NCI-H524 (cell line): ENCODE results near the gene ELOA.
"Not testable (repeated sequence)": the region's sequence is repeated elsewhere in the genome, so short reads cannot be mapped to it uniquely, and the experiment has no call there.

Source experiments
- DNase-seq, 2 experiments: peaks; one replicate each; lab custom pipeline; 2025; lab: John Stamatoyannopoulos, UW

ELOA gene

DNA sequence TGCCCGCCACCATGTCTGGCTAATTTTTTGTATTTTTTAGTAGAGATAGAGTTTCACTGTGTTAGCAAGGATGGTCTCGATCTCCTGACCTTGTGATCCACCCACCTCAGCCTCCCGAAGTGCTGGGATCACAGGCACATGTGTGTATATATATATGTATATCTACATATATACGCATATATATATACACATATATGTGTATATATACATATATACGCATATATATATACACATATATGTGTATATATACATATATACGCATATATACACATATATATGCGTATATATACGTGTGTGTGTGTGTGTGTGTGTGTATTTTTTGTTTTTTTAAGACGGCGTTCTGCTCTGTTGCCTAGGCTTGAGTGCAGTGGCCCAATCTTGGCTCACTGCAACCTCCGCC lies 39.9 kb downstream of the ELOA start:
- not testable (repeated sequence) for DNase-seq

DNA sequence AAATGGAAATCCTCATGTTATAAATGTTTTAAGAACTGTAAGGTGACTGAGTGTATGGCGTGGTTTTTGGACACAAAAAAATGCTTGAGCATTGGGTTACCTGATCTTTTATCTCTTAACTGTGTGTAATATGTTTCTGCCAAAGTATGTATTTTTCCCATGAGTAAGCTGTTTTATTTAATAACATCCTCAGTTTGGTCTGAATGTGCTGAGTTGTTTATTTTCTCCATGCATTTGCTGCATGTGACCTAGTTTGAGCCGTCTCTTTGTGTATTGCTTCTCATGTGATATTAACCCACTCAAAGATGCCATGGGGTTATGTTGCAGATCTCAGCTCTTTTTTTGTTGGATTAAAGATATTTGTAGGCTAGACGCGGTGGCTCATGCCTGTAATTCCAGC lies 41.6 kb downstream of the ELOA start:
- no peak for DNase-seq

DNA sequence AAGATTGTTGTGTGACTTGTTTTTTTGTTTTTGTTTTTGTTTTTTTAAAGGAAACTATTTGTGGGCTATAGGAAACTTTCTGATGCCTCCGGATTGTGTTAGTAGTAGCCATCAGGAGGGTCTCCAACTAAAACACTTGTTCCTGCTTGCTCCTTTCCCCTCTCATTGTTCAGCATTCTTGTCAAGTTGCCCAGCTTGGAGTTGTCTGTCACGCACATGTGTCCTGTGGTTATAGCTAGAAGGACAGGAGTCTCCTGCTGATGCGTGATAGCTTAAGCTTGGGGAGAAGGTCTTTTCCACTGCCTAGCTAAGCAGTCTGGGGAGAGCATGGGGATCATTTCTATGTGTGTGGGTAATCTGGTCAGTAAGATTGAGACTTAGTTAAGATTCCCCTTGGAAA lies 44.4 kb downstream of the ELOA start:
- no peak for DNase-seq

DNA sequence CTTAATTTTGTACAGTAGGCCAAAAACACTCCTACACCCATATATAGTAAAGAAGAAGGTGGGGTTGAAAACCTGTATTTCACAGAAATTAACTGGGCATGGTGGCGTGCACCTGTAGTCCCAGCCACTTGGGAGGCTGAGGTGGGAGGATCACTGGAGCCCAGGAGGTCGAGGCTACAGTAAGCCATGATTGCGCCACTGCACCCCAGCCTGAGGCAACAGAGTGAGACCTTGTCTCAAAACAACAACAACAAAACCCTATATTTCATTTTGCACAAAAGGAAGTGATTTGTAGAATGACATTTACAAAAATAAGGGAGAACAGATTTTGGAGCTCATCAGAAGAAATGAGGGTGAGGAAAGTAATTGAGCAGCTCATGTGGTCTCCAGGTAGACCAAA lies 45.4 kb downstream of the ELOA start:
- no peak for DNase-seq

DNA sequence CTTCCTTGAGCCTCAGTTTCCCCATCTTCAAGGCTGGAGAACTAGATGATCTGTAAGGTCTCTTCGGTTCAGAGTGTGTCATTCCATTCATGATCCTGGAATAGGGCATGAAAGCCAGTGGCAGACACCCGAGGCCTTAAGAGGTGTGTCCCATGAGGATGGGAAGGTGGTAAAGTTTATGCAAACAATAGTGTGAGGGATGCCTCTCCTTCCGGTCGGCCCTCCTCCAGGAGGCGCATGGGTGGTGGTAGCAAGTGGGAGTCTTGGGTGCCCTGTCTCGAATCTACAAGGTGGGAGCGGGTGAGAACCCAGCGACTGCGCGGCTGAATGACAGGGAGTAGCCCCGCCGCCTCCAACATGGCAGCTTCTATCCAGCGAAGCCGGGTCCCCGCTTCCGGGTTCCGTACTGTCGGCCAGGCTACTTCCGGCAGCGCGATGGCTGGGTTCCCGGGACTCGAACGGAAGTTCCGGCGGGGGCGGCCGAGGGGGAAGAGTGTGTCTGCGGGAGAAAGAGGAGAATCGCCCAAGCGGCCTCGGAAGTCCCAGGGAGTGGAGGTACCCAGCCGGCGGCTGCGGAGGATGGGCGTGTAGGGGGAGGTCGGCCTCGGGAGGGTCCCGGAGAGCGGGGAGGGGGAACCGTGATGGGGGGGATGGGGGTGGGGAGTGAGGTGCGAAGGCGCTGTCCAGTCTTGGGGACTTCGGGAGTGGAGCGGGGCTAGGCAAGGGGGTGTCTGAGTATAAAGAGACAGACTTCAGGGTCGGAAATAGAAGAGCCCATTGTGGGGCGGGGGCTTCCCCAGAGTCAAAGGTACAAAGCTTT lies 47.6 kb downstream of the ELOA start, which contains the start of gene LYPLA2:
Gene LYPLA2, plus strand, starts transcription at position 450 of the 820 bp plus-strand sequence. CDS start 1,538 bp downstream, outside the sequence.
- peak; percentile 70 to 78 for DNase-seq

DNA sequence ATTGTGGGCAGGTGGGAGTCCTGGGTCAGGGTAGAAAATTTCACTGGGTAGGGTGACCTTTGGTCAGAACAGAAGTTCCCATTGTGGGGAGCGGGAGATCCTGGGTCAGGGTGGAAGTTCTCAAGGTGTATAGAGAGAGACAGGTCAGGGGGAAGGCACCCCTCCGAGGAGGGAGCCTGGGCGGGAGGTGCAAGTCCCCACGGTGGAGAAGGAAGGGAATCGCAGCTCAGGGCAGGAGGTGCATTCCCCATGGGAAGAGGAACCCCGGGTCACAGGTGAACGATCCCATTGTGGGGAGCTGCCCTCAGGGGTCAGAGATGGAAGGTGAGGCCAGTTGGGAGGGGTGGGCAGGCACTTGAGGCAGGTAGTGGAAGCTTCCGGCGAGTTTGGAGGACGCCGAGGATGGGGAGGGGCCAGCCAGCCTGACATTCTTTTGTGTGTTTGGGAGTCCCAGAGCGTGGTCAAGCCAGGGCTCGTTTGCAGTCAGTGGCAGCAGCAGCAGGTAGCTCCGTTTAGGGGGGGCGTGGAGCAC lies 48.3 kb downstream of the ELOA start:
- DNase-seq, result no peak

DNA sequence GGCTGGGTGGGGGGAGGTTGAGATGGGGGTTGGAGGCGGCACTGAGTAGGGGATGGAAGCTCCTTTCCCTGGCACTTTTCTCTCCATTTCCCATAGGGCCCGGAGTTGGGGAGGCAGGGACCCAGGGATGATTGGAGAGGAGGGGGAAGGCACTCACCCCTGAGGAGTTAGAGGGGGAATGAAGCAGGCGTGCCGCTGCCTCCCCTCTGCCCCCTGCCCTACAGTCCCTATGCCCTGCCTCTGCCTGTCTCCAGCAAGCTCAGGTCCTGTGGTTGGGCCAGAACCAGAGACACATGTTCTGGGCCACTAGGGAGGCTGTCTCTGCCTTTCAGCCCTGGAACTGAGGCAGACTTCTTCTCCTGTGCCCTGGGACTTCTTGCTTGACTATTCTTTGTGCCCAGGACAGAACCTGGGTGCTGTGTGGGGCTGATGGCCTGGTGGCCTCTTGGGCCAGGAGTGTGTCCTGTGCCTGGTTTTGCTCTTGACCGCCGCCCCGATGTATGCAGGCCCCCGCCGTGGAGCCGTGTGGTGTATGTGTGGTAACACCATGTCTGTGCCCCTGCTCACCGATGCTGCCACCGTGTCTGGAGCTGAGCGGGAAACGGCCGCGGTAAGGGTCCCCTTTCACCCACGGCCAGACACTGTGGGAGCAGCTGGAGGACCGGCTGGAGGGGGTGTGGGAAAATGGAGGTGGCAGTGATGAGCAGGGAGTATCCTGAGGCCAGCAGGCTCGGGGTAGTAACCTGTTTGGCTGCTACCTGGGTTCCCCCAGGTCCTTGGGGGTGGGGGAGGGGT lies 49.1 kb downstream of the ELOA start:
- no peak for DNase-seq

DNA sequence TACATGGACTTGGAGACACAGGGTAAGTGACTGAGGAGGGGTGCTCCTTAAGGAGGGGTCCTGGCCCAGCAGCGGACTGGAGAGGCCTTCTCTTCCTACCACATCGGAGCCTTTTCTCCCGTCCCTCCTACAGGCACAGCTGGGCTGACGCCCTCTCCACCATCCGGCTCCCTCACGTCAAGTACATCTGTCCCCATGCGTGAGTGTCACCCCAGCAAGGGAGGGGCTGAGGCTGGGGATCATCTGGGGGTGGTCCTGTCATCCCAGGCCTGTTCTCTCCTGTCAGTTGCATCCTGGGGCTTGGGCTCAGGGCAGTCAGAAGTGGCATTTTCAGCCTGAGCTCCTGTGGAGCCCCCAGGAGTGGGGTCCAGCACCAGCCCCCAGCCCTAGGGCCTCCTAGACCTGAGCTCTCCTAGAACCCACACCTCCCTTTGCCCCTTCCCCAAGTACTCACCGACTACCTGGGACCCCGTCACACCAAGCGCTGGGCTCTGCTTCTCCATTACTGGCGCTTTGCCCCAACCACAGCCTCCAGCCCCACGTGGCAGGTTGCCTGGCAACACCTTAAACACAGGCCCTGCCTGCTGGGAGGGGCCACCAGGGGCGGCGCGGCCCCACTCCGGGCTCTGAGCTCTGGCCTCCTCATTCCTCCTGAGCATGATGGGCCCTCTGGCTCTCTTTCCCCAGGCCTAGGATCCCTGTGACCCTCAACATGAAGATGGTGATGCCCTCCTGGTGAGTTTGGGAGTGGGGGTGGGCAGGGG lies 49.9 kb downstream of the ELOA start:
- DNase-seq, result no peak

DNA sequence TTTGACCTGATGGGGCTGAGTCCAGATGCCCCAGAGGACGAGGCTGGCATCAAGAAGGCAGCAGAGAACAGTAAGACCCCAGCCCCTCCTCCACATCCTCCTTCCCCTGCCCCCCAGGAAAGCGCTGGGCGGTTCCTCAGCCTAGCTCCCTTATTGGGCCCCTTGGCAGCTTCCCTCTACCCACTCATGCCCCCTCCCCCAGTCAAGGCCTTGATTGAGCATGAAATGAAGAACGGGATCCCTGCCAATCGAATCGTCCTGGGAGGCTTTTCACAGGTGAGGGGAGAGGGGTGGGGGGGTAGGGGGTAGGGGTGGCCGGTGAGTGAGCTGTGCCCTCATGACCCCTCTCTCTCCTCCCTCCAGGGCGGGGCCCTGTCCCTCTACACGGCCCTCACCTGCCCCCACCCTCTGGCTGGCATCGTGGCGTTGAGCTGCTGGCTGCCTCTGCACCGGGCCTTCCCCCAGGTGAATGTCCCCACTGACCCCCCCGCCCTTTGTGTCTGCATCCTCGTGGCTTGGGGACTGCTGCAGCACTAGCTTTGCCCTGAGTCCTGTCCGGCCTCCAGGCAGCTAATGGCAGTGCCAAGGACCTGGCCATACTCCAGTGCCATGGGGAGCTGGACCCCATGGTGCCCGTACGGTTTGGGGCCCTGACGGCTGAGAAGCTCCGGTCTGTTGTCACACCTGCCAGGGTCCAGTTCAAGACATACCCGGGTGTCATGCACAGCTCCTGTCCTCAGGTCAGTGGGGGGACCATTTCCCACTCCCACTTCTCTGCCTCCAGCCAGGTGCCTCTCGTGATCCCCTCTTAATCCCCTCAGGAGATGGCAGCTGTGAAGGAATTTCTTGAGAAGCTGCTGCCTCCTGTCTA lies 50.8 kb downstream of the ELOA start:
- no peak for DNase-seq

DNA sequence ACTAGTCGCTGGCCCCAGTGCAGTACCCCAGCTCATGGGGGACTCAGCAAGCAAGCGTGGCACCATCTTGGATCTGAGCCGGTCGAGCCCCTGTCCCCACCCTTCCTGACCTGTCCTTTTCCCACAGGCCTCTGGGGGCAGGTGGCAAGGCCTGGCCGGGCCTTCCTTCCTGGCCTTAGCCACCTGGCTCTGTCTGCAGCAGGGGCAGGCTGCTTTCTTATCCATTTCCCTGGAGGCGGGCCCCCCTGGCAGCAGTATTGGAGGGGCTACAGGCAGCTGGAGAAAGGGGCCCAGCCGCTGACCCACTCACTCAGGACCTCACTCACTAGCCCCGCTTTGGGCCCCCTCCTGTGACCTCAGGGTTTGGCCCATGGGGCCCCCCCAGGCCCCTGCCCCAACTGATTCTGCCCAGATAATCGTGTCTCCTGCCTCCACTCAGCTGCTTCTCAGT lies 51.5 kb downstream of the ELOA start:
- DNase-seq, result not testable (repeated sequence)

DNA sequence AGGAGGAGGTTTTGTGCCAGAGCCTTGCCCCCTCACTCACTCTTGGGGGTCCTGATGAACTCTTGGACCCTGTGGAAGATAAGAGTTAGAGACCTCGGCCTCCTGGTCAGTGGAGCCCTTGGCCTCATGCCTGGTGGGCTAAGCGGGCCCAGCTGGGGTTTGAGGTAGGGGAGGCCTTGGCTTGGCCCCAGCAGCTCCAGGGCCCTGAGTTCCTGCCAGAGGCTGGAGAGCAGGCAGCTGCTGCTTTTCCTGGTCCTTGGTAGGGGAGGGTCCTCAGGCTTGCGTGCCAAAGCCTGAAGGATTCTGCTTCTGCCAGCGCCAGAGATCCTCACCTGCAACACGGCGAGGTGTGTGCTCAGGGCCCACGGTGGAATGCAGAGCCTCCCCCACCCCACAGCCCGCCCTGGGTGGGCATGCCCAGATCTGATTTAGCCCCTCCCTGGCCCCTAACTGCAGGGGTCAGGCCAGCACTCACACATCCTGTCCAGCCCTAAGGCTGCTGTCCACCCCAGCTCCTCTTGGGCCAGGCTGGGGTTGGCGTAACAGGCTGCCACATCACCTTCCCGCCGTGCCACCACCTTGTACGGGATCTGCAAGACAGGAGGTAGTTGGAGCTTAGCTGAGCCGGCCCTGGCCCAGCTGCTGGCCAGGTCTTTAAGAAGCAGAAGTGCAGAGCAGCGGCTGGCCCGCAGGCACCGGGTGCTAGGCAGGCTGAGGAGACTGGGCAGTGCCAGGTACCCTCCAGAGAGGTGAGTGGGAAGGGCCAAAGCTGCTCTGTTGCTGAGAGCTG lies 52.6 kb downstream of the ELOA start:
- DNase-seq, result no peak

DNA sequence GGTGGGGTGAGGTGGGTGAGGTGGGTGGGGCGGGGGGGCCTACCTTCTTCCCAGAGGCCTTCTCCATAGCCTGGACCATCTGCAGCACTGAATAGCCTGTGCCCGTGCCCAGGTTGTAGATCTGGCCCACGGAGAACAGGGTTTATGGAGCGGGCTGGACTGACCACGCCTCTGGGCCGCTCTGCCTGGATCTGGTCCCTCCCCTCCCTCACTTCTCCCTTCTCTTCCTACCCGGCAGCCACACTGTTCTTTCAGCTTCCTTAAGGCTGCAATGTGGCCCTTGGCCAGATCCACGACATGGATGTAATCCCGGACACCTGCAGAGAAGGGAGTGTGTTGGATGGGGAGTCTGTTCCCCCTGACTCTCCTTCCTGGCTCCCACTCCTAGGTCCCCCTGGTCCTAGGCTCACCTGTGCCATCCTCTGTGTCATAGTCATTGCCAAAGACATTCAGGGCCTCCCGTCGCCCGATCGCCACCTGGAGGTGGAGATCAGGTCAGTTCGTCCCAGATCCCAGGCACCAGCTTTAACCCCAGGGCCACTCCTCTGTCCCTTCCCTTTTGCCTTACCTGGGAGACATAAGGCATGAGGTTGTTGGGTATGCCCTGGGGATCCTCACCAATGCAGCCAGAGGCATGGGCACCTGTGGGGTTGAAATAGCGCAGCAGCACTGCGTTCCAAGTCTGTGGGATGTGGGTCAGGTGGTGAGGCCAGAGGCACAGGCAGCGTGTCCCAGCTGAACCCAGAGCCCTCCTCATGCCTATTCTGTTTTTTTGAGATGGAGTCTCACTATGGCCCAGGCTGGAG lies 53.4 kb downstream of the ELOA start:
- DNase-seq, result no peak

DNA sequence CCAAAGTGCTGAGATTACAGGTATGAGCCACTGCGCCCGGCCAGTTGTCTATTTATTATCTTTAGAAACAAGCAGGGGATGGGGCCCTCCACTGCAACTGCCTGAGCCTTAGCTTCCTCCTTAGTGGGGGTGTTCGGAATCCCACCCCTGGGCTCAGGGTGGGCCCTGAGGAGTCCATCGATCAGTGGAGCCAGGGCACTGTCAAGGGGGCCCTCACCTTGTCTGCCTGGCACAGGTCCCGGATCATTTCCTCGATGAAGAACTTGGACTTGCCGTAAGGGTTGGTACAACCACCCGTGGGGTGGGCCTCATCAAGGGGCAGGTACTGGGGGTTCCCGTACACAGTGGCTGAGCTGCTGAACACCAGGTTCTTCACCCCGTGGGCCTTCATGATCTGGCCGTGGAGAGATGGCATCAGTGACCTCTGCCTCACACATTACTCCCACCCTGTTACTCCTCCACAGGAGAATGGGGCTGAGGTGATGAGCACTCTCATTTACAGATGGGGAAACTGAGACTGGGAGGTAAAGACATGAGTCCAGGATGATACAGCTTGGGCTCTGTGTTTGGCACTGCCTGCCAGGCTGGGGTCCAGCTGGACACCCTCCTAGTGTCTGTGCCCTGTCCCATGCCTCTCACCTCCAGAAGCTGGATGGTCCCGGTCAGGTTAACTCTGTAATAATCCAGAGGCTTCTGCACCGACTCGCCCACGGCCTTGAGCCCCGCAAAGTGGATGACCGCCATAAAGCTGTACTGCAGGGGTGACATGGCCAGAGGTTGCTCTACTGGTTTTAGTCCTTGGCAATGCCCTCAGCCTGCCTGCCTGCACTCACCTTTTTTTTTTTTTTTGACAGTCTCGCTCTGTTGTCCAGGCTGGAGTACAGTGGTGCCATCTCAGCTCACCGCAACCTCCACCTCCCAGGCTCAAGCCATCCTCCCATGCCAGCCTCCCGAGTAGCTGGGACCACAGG lies 54.5 kb downstream of the ELOA start:
- no peak for DNase-seq

DNA sequence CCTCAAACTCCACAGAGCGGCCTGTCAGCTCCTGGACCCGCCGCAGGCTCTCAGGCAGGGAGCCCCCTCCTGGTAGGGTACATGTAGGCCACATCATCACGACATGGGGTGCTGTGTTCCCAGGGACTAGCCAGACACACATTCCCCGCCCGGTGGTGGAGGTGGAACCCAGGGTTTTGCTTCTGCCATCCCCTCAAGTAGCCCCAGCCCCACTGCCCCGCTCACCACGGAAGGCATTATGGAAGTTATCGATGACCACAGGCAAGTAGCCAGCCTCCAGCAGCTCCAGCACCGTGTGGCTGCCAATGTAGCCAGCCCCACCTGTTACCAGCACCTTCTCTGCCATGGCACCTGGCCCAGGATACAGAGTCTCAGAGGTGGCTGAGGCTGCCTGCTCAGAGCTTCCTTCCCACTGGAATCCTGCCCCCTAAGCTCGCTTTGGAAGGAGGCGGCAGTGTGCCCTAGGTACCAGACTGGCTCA lies 55.4 kb downstream of the ELOA start:
- DNase-seq, result no peak

DNA sequence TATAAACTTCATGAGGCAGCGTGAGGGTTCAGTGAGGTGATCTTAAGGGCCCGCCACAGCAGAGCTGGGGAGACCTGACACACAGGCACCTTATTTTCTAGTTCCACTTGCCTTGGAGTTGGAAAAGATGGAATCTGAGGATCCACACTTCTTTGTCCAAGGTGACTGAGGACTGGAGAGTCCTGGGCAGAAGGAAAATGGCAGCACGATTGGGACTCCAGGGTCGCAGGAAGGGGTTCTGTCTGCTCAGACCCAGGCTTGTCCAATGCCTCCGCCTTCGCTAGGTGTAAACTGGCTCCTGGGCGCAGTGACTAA lies 55.9 kb downstream of the ELOA start:
- DNase-seq, result no peak

DNA sequence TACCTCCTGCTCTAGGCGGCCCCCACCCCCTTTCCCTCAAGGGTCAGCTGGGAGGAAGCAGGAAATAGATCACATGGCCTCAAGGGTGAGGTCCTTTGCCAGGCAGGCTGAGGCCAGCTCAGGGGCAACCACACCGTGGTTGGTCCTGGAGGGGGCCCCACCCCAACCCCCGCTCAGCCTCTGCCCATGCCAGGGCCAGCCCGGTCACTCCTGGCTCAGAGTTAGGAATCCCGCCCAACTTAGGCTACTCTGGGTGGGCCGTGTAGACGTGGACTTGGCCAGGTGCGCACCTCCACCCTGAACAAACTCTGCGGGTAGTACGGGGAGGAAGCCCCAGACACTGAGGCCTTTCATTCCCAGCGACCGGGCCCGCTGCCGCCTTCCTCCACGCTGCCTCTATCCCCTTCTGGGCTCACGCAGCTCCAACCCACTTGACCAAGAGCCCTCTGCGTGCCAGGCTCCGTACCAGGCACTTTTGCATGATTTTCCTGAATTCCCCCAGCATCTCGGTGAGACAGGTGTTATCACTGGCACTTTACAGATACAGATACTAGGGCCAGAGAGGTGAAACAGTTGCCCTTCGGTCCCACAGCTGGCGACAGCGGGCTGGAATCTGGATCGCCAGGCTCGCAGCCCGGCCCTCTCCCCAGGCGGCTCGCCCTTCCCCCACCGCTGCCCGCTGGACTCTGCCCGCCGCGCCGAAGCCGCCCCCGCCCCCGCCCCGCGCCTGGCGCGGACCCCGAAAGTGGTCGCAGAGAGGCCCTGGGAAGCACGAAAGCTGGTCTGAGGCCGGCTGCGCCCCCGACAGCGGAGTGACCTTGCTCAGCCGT lies 56.5 kb downstream of the ELOA start:
- no peak for DNase-seq
